GM18505 (cell line): ENCODE measurements around the gene TMEM255A.

Source experiments
- ATAC-seq: cut with Tn5 transposase; IDR thresholded peaks from one replicate; pipeline ENCODE4 v1.9.1; 2021; ENCODE audit not compliant: unreplicated experiment
- POLR2A ChIP-seq: IDR thresholded peaks from 4 replicates; pipeline ENCODE4 v1.6.1; 2011; ENCODE audit warnings: borderline replicate concordance; ENCODE audit not compliant: insufficient read depth, insufficient read length; ENCODE audit errors: extremely low read depth

TMEM255A gene

GRCh38 chrX:120316587-120317283 is 5.5 kb upstream of the TMEM255A start:
- TF ChIP-seq POLR2A: no peak
- ATAC-seq: no peak

GRCh38 chrX:120315776-120316175 is 4.5 kb upstream of the TMEM255A start:
- no peak for TF ChIP-seq POLR2A
- ATAC-seq: no peak

- ATAC-seq: no peak
Measured at GRCh38 chrX:120311727-120312063, 434 bp upstream of the TMEM255A start.

GRCh38 chrX:120309873-120310705 is 1.2 kb downstream of the TMEM255A start:
- no peak for TF ChIP-seq POLR2A
- ATAC-seq: no peak

More at GRCh38 chrX:120311727-120312063, 434 bp upstream of the TMEM255A start:
- TF ChIP-seq POLR2A: no peak

- peak; percentile 84 for ATAC-seq
- TF ChIP-seq POLR2A: peak; percentile 25
Measured at GRCh38 chrX:120308959-120309872, 2.0 kb downstream of the TMEM255A start.

- ATAC-seq: no peak
- TF ChIP-seq POLR2A: no peak
Measured at GRCh38 chrX:120308558-120308957, 2.7 kb downstream of the TMEM255A start.

GRCh38 chrX:120306630-120307029 is 4.6 kb downstream of the TMEM255A start:
- ATAC-seq: no peak
- TF ChIP-seq POLR2A: no peak

GRCh38 chrX:120305531-120306141 is 5.6 kb downstream of the TMEM255A start:
- ATAC-seq: no peak
- TF ChIP-seq POLR2A: no peak

GRCh38 chrX:120304256-120304655 is 7.0 kb downstream of the TMEM255A start:
- no peak for TF ChIP-seq POLR2A
- no peak for ATAC-seq

- TF ChIP-seq POLR2A: no peak
- peak; percentile 90 for ATAC-seq
Measured at GRCh38 chrX:120302434-120302833, 8.8 kb downstream of the TMEM255A start.

GRCh38 chrX:120301960-120302359 is 9.3 kb downstream of the TMEM255A start:
- TF ChIP-seq POLR2A: no peak

GRCh38 chrX:120301497-120301896 is 9.8 kb downstream of the TMEM255A start:
- no peak for ATAC-seq

More at GRCh38 chrX:120301960-120302359, 9.3 kb downstream of the TMEM255A start:
- no peak for ATAC-seq

GRCh38 chrX:120299928-120300327 is 11.3 kb downstream of the TMEM255A start:
- ATAC-seq: no peak
- no peak for TF ChIP-seq POLR2A

More at GRCh38 chrX:120301497-120301896, 9.8 kb downstream of the TMEM255A start:
- TF ChIP-seq POLR2A: no peak
